H1 (cell line): ENCODE measurements around the gene CPNE4. TPM values are rescaled to one million over a fixed set of nuclear protein-coding genes. Genes with fewer than 3 reads are reported as not detected.

ENCODE experiments used
- CTCF ChIA-PET: fragments of 300-600 bp; sonication (Branson Sonifier 250); formaldehyde crosslinking; loops from one replicate; lab custom pipeline; 2021; ENCODE audit not compliant: partially characterized antibody; lab: Charles Lee
- POLR2A ChIA-PET: fragments of 300-600 bp; sonication (Branson Sonifier 250); formaldehyde crosslinking; loops from one replicate; lab custom pipeline; 2021; ENCODE audit warnings: inconsistent platforms; ENCODE audit not compliant: partially characterized antibody; lab: Charles Lee
- DNase-seq, 2 experiments: peaks; one replicate each; pipeline versions ENCODE4 v3.0.0 to v3.0.0-alpha.2; 2010 to 2022; ENCODE audit warnings: low spot score in 2 of 2, low read depth in 1 of 2, mixed read lengths in 1 of 2
- FAIRE-seq: peaks from 2 replicates; lab custom pipeline; 2011; peaks lifted over from hg19 to GRCh38; lab: Jason Lieb, UNC
- H2AFZ ChIP-seq: 2 replicates; pipeline ENCODE4 v1.8.1; 2012; ENCODE audit warnings: low read length, inconsistent platforms
- H2AK5ac ChIP-seq: 2 replicates; pipeline ENCODE4 v1.6.1; 2013; ENCODE audit warnings: low read depth, low read length
- H2BK120ac ChIP-seq: replicated peaks from 2 replicates; pipeline ENCODE3; 2013; ENCODE audit warnings: low read depth, low read length, inconsistent platforms
- H2BK12ac ChIP-seq: 2 replicates; pipeline ENCODE4 v1.6.1; 2013; ENCODE audit warnings: low read depth, low read length
- H2BK15ac ChIP-seq: 2 replicates; pipeline ENCODE4 v1.6.1; 2013; ENCODE audit warnings: low read length
- H2BK20ac ChIP-seq: 2 replicates; pipeline ENCODE4 v1.6.1; 2013; ENCODE audit warnings: low read length
- H2BK5ac ChIP-seq: 2 replicates; pipeline ENCODE4 v1.6.1; 2013; ENCODE audit warnings: low read depth, low read length
- H3K14ac ChIP-seq: 2 replicates; pipeline ENCODE4 v1.6.1; 2013; ENCODE audit warnings: inconsistent platforms; ENCODE audit not compliant: insufficient read length
- H3K18ac ChIP-seq: 2 replicates; pipeline ENCODE4 v1.6.1; 2013; ENCODE audit warnings: low read length; ENCODE audit errors: extremely low read depth
- H3K23ac ChIP-seq: 2 replicates; pipeline ENCODE4 v1.6.1; 2013; ENCODE audit warnings: inconsistent platforms; ENCODE audit not compliant: insufficient read length
- H3K23me2 ChIP-seq: 2 replicates; pipeline ENCODE4 v1.6.1; 2013; ENCODE audit warnings: low read depth, low read length
- H3K27ac ChIP-seq: 2 replicates; pipeline ENCODE4 v1.6.1; 2011; ENCODE audit warnings: low read depth, low read length, inconsistent platforms
- H3K27me3 ChIP-seq, 4 experiments: replicated peaks in 1 of 4; 1 replicate in 1 of 4; 2 replicates in 3 of 4; pipeline versions ENCODE4 v1.6.1 to v1.8.1; 2011 to 2013; ENCODE audit warnings: low read length in 3 of 4, mild to moderate bottlenecking in 3 of 4, inconsistent platforms in 2 of 4, mixed read lengths in 2 of 4, moderate library complexity in 1 of 4; ENCODE audit not compliant: control insufficient read depth in 3 of 4, insufficient read depth in 3 of 4; ENCODE audit errors: extremely low read depth in 1 of 4
- H3K36me3 ChIP-seq, 4 experiments: 2 replicates each; pipeline versions ENCODE4 v1.6.1 to v1.8.1; 2011 to 2013; ENCODE audit warnings: mild to moderate bottlenecking in 4 of 4, low read length in 3 of 4, moderate library complexity in 2 of 4, control low read depth in 1 of 4, inconsistent platforms in 1 of 4; ENCODE audit not compliant: insufficient read depth in 4 of 4, control insufficient read depth in 2 of 4
- H3K4ac ChIP-seq: replicated peaks from 2 replicates; pipeline ENCODE3; 2013; ENCODE audit warnings: low read length, low read depth, mixed read lengths, inconsistent platforms; ENCODE audit not compliant: insufficient read length
- H3K4me1 ChIP-seq, 4 experiments: replicated peaks in 1 of 4; 1 replicate in 1 of 4; 2 replicates in 3 of 4; pipeline versions ENCODE4 v1.6.1 to v1.8.1; 2011 to 2013; ENCODE audit warnings: low read length in 3 of 4, inconsistent platforms in 2 of 4, mixed read lengths in 1 of 4; ENCODE audit not compliant: insufficient read depth in 4 of 4, control insufficient read depth in 3 of 4
- H3K4me2 ChIP-seq, 2 experiments: 2 replicates each; pipeline versions ENCODE4 v1.6.1 to v1.8.1; 2011 to 2013; ENCODE audit warnings: low read depth in 2 of 2, low read length in 2 of 2, control low read depth in 1 of 2, inconsistent platforms in 1 of 2, mild to moderate bottlenecking in 1 of 2; ENCODE audit not compliant: insufficient read depth in 1 of 2
- H3K4me3 ChIP-seq, 4 experiments: fragments of 200-600, 300-600 bp in 1 of 4; sonication (generic), shearing (Covaris generic), sonication (Bioruptor Twin) in 1 of 4; 2 replicates each; pipeline versions ENCODE4 v1.5.1 to v1.8.1; 2011 to 2016; ENCODE audit warnings: low read length in 4 of 4, low read depth in 3 of 4, control low read depth in 2 of 4, inconsistent platforms in 2 of 4, mild to moderate bottlenecking in 2 of 4, mixed read lengths in 1 of 4, moderate library complexity in 1 of 4; ENCODE audit not compliant: insufficient read depth in 2 of 4; ENCODE audit errors: extremely low read depth in 1 of 4
- H3K56ac ChIP-seq: replicated peaks from 2 replicates; pipeline ENCODE3; 2013; ENCODE audit warnings: low read depth, mild to moderate bottlenecking, mixed read lengths, low read length, inconsistent platforms; ENCODE audit not compliant: insufficient read length
- H3K79me1 ChIP-seq: 2 replicates; pipeline ENCODE4 v1.6.1; 2013; ENCODE audit warnings: low read depth, low read length, control low read depth
- H3K79me2 ChIP-seq, 2 experiments: 2 replicates each; pipeline versions ENCODE4 v1.6.1 to v1.8.1; 2012 to 2013; ENCODE audit warnings: low read length in 2 of 2, mild to moderate bottlenecking in 2 of 2, inconsistent platforms in 1 of 2; ENCODE audit not compliant: insufficient read depth in 2 of 2, control insufficient read depth in 1 of 2
- H3K9ac ChIP-seq, 4 experiments: replicated peaks in 1 of 4; 1 replicate in 1 of 4; 2 replicates in 3 of 4; pipeline versions ENCODE4 v1.6.1 to v1.8.1; 2011 to 2013; ENCODE audit warnings: low read depth in 3 of 4, low read length in 3 of 4, control low read depth in 2 of 4, mild to moderate bottlenecking in 2 of 4, moderate library complexity in 2 of 4, inconsistent platforms in 1 of 4; ENCODE audit errors: extremely low read depth in 1 of 4
- H3K9me3 ChIP-seq, 2 experiments: 2 replicates each; pipeline versions ENCODE4 v1.6.1 to v1.8.1; 2012 to 2013; ENCODE audit warnings: mild to moderate bottlenecking in 2 of 2, moderate library complexity in 2 of 2, control low read depth in 1 of 2, inconsistent platforms in 1 of 2, low read depth in 1 of 2, low read length in 1 of 2, mixed read lengths in 1 of 2; ENCODE audit not compliant: insufficient read depth in 2 of 2
- H4K20me1 ChIP-seq, 2 experiments: replicated peaks in 1 of 2; 2 replicates each; pipeline versions ENCODE3 to v1.8.1; 2011 to 2013; ENCODE audit warnings: inconsistent platforms in 2 of 2, low read length in 2 of 2, mild to moderate bottlenecking in 1 of 2; ENCODE audit not compliant: insufficient read depth in 2 of 2, control insufficient read depth in 1 of 2
- H4K5ac ChIP-seq: 2 replicates; pipeline ENCODE4 v1.6.1; 2013; ENCODE audit warnings: low read length, low read depth, mixed read lengths, inconsistent platforms; ENCODE audit not compliant: insufficient read length
- H4K8ac ChIP-seq: 2 replicates; pipeline ENCODE4 v1.8.0; 2013; ENCODE audit warnings: mild to moderate bottlenecking, moderate library complexity, low read length, inconsistent platforms; ENCODE audit not compliant: insufficient read depth; ENCODE audit errors: extremely low read depth
- H4K91ac ChIP-seq: replicated peaks from 2 replicates; pipeline ENCODE3; 2013; ENCODE audit warnings: low read length, mixed read lengths, inconsistent platforms; ENCODE audit not compliant: insufficient read length
- EP300 ChIP-seq, 2 experiments: IDR thresholded peaks; 1 replicate in 1 of 2; 2 replicates in 1 of 2; pipeline ENCODE4 v1.6.1; 2011 to 2012; ENCODE audit warnings: low read depth in 2 of 2, low read length in 2 of 2, mild to moderate bottlenecking in 2 of 2, borderline replicate concordance in 1 of 2, inconsistent platforms in 1 of 2, moderate library complexity in 1 of 2
- HDAC6 ChIP-seq: IDR thresholded peaks from one replicate; pipeline ENCODE4 v1.7.1; 2012; ENCODE audit warnings: low read depth, mild to moderate bottlenecking, inconsistent platforms, low read length, moderate library complexity
- KDM4A ChIP-seq: IDR thresholded peaks from one replicate; pipeline ENCODE4 v1.7.1; 2012; ENCODE audit warnings: low read depth, mild to moderate bottlenecking, moderate library complexity, low read length, inconsistent platforms; ENCODE audit not compliant: severe bottlenecking
- KDM5A ChIP-seq: fragments of 200-600 bp; IDR thresholded peaks from 2 replicates; pipeline ENCODE4 v1.7.1; 2012; ENCODE audit warnings: mild to moderate bottlenecking, low read length, inconsistent platforms, mixed read lengths
- NANOG ChIP-seq: IDR thresholded peaks from 2 replicates; pipeline ENCODE4 v1.6.1; 2011; ENCODE audit warnings: low read length, low read depth, mild to moderate bottlenecking, inconsistent platforms; ENCODE audit not compliant: insufficient read depth, poor library complexity, severe bottlenecking
- POLR2AphosphoS5 ChIP-seq: IDR thresholded peaks from 2 replicates; pipeline ENCODE4 v1.6.1; 2011; ENCODE audit warnings: low read depth, low read length
- WGBS, 2 experiments: shearing (Covaris generic) in 1 of 2; methylation state at CpG; one replicate each; pipeline versions ENCODE4 v1.1.6 to v1.1.7; 2013 to 2015; ENCODE audit warnings: low lambda C conversion rate in 2 of 2, mixed read lengths in 2 of 2, inconsistent platforms in 1 of 2, low coverage in 1 of 2, missing lambda C conversion rate in 1 of 2; ENCODE audit not compliant: insufficient replicate concordance in 2 of 2, insufficient coverage in 1 of 2, insufficient read length in 1 of 2; ENCODE audit errors: extremely low coverage in 1 of 2, missing lambda C conversion rate in 1 of 2; 5-methylcytosine and 5-hydroxymethylcytosine counted together
- polyA plus RNA-seq, 7 experiments: library from polyadenylated mRNA; depleted of rRNA in 3 of 7; stranded (reverse) in 5 of 7; unstranded in 2 of 7; fragments of >200 nt in 5 of 7; fragments of 200-250 nt in 2 of 7; gene quantifications; 1 replicate in 5 of 7; 2 replicates in 1 of 7; 4 replicates in 1 of 7; pipeline versions ENCODE4 v1.2.1 to v1.2.3, GENCODE V29; 2011 to 2013; ENCODE audit warnings: missing spikeins in 2 of 7, mixed read lengths in 2 of 7
- total RNA-seq: library from RNA; stranded (reverse); fragmentation: NEBNext Ultra II Directional; extraction: Animal tissue kit (Norgen Biotek cat#: 25700); gene quantifications from 2 replicates; pipeline ENCODE4 v1.2.1, GENCODE V29; 2021
- TF ChIP-seq, protein P1 (sequence below), 3 experiments: IDR thresholded peaks; 1 replicate in 2 of 3; 2 replicates in 1 of 3; pipeline versions ENCODE4 v1.5.1 to v1.6.1; 2011; ENCODE audit warnings: low read length in 3 of 3, mild to moderate bottlenecking in 3 of 3, inconsistent platforms in 2 of 3, low read depth in 1 of 3, moderate library complexity in 1 of 3; ENCODE audit not compliant: insufficient read depth in 1 of 3; ENCODE audit errors: control extremely low read depth in 1 of 3

The CPNE4 gene
- total and polyA plus RNA-seq, 2 of the 8 experiments (the other 6 are each of a cell fraction or from before 2014, with no cell fraction given), result 0.82 to 3.8 TPM

DNA sequence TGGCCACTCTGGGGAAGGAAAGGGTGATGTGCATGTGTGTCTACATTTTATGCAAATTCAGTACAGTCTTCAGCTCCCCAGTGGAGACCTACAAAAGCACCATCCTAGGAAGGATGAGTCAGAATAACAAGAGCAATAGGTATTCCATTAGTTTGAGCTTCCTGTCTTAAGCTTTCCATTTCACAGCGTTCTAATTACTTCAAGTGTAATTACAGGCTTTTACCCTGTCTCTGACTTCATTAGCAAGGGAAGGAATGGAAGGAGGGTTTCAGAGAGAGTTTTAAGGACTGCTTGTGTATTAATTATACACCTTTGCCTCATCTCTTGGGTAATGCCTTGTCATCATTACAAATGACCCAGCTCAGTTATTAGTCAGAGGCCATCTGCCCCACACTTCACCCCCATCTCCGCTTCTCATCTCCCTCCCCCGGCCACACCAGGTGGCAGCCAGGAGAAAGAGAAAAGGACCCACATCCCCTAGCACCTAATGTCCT is 329.2 kb downstream of the CPNE4 start:
- Histone ChIP-seq H3K23ac (no peak overlapping the region), H3K9ac (no peak overlapping the region), H3K14ac (no peak overlapping the region), H4K8ac (no peak overlapping the region), H3K4ac (no peak overlapping the region), H3K4me2 (no peak overlapping the region; a peak in 1 of 4 replicates), H4K5ac (no peak overlapping the region), H3K79me2 (no peaks in the 10 kb centered on the region), H2AFZ (peak overlapping the region; percentile 56; the same call in 1 of the 2 replicates), H3K27me3 (no peaks in the 10 kb centered on the region), H3K56ac (no peak overlapping the region), H3K23me2 (peaks cover 2% of the 10 kb centered on the region; the same call in 1 of the 2 replicates), H3K9me3 (peaks cover 3 to 4% of the 10 kb centered on the region in 2 experiments; a peak in 1 of 4 replicates), H3K79me1 (no peaks in the 10 kb centered on the region), H2BK120ac (no peak overlapping the region), H2BK15ac (no peak overlapping the region), H4K91ac (no peak overlapping the region), H3K18ac (no peak overlapping the region), H3K4me3 (no peak overlapping the region), H2AK5ac (no peak overlapping the region), H2BK20ac (no peak overlapping the region), H3K4me1 (peaks cover 0 to 9% (median 5%) of the 10 kb centered on the region in 4 experiments; a peak in 5 of 7 replicates), H3K27ac (no peak overlapping the region; the same call in 1 of the 2 replicates), H3K36me3 (no peaks in the 10 kb centered on the region), H2BK5ac (no peak overlapping the region), H4K20me1 (no peaks in the 10 kb centered on the region), H2BK12ac (no peak overlapping the region)
- WGBS, 2 experiments, result 57% methylated on average over 3 of the region's 3 CpGs; no CpG with 5 or more reads in 1 of the 2 experiments
- CTCF ChIA-PET, result no interaction called here
- no peak for DNase-seq
- POLR2A ChIA-PET, result no interaction called here
- FAIRE-seq, result no peak
- no peak for TF ChIP-seq HDAC6
- TF ChIP-seq EP300 (IDR thresholded peaks at IDR 0.05; ENCODE audit: borderline replicate concordance in 1 of 2, low read depth in 2 of 2, low read length in 2 of 2), result no peak
- no peak for TF ChIP-seq KDM4A
- TF ChIP-seq, protein P1, sequence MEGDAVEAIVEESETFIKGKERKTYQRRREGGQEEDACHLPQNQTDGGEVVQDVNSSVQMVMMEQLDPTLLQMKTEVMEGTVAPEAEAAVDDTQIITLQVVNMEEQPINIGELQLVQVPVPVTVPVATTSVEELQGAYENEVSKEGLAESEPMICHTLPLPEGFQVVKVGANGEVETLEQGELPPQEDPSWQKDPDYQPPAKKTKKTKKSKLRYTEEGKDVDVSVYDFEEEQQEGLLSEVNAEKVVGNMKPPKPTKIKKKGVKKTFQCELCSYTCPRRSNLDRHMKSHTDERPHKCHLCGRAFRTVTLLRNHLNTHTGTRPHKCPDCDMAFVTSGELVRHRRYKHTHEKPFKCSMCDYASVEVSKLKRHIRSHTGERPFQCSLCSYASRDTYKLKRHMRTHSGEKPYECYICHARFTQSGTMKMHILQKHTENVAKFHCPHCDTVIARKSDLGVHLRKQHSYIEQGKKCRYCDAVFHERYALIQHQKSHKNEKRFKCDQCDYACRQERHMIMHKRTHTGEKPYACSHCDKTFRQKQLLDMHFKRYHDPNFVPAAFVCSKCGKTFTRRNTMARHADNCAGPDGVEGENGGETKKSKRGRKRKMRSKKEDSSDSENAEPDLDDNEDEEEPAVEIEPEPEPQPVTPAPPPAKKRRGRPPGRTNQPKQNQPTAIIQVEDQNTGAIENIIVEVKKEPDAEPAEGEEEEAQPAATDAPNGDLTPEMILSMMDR (IDR thresholded peaks at IDR 0.05; ENCODE audit: control extremely low read depth in 1 of 3, insufficient read depth in 1 of 3, low read depth in 1 of 3, low read length in 3 of 3), result no peak
- no peak for TF ChIP-seq NANOG
- no peak for TF ChIP-seq POLR2AphosphoS5
- no peak for TF ChIP-seq KDM5A
